PC-9 (cell line): ENCODE results near the gene TGM1. TPM values are rescaled to one million over a fixed set of nuclear protein-coding genes. Genes with fewer than 3 reads are reported as not detected.

Source experiments
- BruUV-seq: library from RNA; stranded (reverse); fragments of 400-500 nt; replicated peaks from 2 replicates; lab custom pipeline; 2021; lab: Mats Ljungman, UMichigan
- CTCF ChIA-PET: fragments of 300-600 bp; sonication (Branson Sonifier 250); formaldehyde crosslinking; loops from one replicate; lab custom pipeline; 2022; ENCODE audit warnings: antibody characterized with exemption; lab: Charles Lee
- POLR2A ChIA-PET: fragments of 300-600 bp; sonication (Branson Sonifier 250); formaldehyde crosslinking; loops from one replicate; lab custom pipeline; 2022; ENCODE audit warnings: antibody characterized with exemption; ENCODE audit not compliant: unreplicated experiment; lab: Charles Lee
- DNase-seq, 2 experiments: peaks; one replicate each; pipeline versions ENCODE4 v3.0.0 to v3.0.0-alpha.2; 2015 to 2022; ENCODE audit warnings: mixed read lengths in 1 of 2
- H2AFZ ChIP-seq: fragments of 200-600 bp; sonication (generic); 2 replicates; pipeline ENCODE4 v1.8.1; 2017; ENCODE audit warnings: antibody characterized with exemption
- H3F3A ChIP-seq: fragments of 200-600 bp; sonication (generic); 2 replicates; pipeline ENCODE4 v1.8.1; 2017; ENCODE audit warnings: antibody characterized with exemption, mild to moderate bottlenecking, low read depth; ENCODE audit not compliant: insufficient read depth
- H3K27ac ChIP-seq: fragments of 200-600 bp; sonication (generic); 2 replicates; pipeline ENCODE4 v1.6.1; 2016; ENCODE audit warnings: mixed run types
- H3K27me3 ChIP-seq: fragments of 200-600 bp; sonication (generic); 2 replicates; pipeline ENCODE4 v1.6.1; 2016; ENCODE audit warnings: low read depth, mixed run types; ENCODE audit not compliant: insufficient read depth
- H3K36me3 ChIP-seq: fragments of 200-600 bp; sonication (generic); 2 replicates; pipeline ENCODE4 v1.6.1; 2016; ENCODE audit warnings: low read depth, mixed run types
- H3K4me1 ChIP-seq: fragments of 200-600 bp; sonication (generic); replicated peaks from 2 replicates; pipeline ENCODE4 v1.6.1; 2016; ENCODE audit warnings: mixed run types; ENCODE audit not compliant: insufficient read depth
- H3K4me2 ChIP-seq: fragments of 200-600 bp; sonication (generic); 2 replicates; pipeline ENCODE4 v1.6.1; 2017; ENCODE audit warnings: mixed run types
- H3K4me3 ChIP-seq: fragments of 200-600 bp; sonication (generic); 2 replicates; pipeline ENCODE4 v1.6.1; 2016; ENCODE audit warnings: mixed run types
- H3K79me2 ChIP-seq: fragments of 200-600 bp; sonication (generic); 2 replicates; pipeline ENCODE4 v1.6.1; 2017; ENCODE audit warnings: low read depth, mixed run types
- H3K9me2 ChIP-seq: fragments of 200-600 bp; sonication (generic); 2 replicates; pipeline ENCODE4 v1.8.1; 2017; ENCODE audit warnings: mild to moderate bottlenecking; ENCODE audit not compliant: insufficient read depth
- H3K9me3 ChIP-seq: fragments of 200-600 bp; sonication (generic); 2 replicates; pipeline ENCODE4 v1.8.1; 2016; ENCODE audit warnings: low read depth; ENCODE audit not compliant: insufficient read depth
- H4K20me1 ChIP-seq: fragments of 200-600 bp; sonication (generic); 2 replicates; pipeline ENCODE4 v1.8.1; 2017; ENCODE audit not compliant: insufficient read depth
- EZH2 ChIP-seq: fragments of 200-600 bp; sonication (generic); IDR thresholded peaks from 2 replicates; pipeline ENCODE4 v1.8.0; 2017; ENCODE audit warnings: antibody characterized with exemption, low read depth
- intact Hi-C: fragments of 100-400 bp; cut with micrococcal nuclease; formaldehyde crosslinking; loops from one replicate; pipeline ENCODE4 v1.10.0; 2022; ENCODE audit not compliant: unreplicated experiment
- total RNA-seq: library from RNA; stranded (reverse); gene quantifications from 2 replicates; pipeline ENCODE4 v1.2.3, GENCODE V29; 2021
- TF ChIP-seq, protein P1 (sequence below): fragments of 200-600 bp; sonication (generic); conservative IDR thresholded peaks from 2 replicates; pipeline ENCODE4 v1.6.1; 2017; ENCODE audit warnings: mixed run types, antibody characterized with exemption, mild to moderate bottlenecking, moderate library complexity

The TGM1 gene
- total RNA-seq, 1 experiment from 2014 or later, result 7.2 TPM

GRCh38 chr14:24277071-24277470, 14.1 kb upstream of the TGM1 start:
- H3K4me3 ChIP-seq, result no peak overlapping the region
- no peak for TF ChIP-seq EZH2
- TF ChIP-seq, protein P1, sequence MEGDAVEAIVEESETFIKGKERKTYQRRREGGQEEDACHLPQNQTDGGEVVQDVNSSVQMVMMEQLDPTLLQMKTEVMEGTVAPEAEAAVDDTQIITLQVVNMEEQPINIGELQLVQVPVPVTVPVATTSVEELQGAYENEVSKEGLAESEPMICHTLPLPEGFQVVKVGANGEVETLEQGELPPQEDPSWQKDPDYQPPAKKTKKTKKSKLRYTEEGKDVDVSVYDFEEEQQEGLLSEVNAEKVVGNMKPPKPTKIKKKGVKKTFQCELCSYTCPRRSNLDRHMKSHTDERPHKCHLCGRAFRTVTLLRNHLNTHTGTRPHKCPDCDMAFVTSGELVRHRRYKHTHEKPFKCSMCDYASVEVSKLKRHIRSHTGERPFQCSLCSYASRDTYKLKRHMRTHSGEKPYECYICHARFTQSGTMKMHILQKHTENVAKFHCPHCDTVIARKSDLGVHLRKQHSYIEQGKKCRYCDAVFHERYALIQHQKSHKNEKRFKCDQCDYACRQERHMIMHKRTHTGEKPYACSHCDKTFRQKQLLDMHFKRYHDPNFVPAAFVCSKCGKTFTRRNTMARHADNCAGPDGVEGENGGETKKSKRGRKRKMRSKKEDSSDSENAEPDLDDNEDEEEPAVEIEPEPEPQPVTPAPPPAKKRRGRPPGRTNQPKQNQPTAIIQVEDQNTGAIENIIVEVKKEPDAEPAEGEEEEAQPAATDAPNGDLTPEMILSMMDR, result no peak

GRCh38 chr14:24274101-24274543, 11.1 kb upstream of the TGM1 start:
- Histone ChIP-seq H3K36me3 (no peaks in the 10 kb centered on the region), H3K27me3 (no peaks in the 10 kb centered on the region), H3K27ac (peak overlapping the region; percentile 75), H3K4me3 (no peak overlapping the region), H3K9me2 (no peaks in the 10 kb centered on the region), H3K9me3 (no peaks in the 10 kb centered on the region), H3K4me2 (peak overlapping the region; percentile 55), H3F3A (peaks cover 25% of the 10 kb centered on the region), H2AFZ (no peak overlapping the region), H4K20me1 (no peaks in the 10 kb centered on the region), H3K79me2 (no peaks in the 10 kb centered on the region), H3K4me1 (peaks cover 24% of the 10 kb centered on the region)
- ChIA-PET CTCF (interaction anchor here (0.6 to 1.0 kb wide), 4 partner anchors 11 to 180 kb away, joined by 3 to 4 read pairs (median 4); partner anchors contain the start of genes PCK2, TGM1 and TINF2), POLR2A (no interaction called here)
- no TSS peak for BruUV-seq
- TF ChIP-seq EZH2, result no peak
- TF ChIP-seq, protein P1, result no peak
- peak; percentile 41 to 86 for DNase-seq
- intact Hi-C loops, result loop anchor here (2.0 kb wide), 1 partner anchor 31 kb away; the partner anchor contains the start of gene TINF2

More at GRCh38 chr14:24277071-24277470, 14.1 kb upstream of the TGM1 start:
- H3K79me2 ChIP-seq, result no peaks in the 10 kb centered on the region
- H3K27ac ChIP-seq, result no peak overlapping the region
- H3K9me3 ChIP-seq, result no peaks in the 10 kb centered on the region
- peaks cover 22% of the 10 kb centered on the region for H3K4me1 ChIP-seq
- no peaks in the 10 kb centered on the region for H4K20me1 ChIP-seq
- intact Hi-C loops, result no loop called here
- H3K4me2 ChIP-seq, result no peak overlapping the region
- ChIA-PET POLR2A (no interaction called here), CTCF (no interaction called here)
- no peak for DNase-seq
- H3K9me2 ChIP-seq, result no peaks in the 10 kb centered on the region
- H3F3A ChIP-seq, result peaks cover 26% of the 10 kb centered on the region
- no peaks in the 10 kb centered on the region for H3K27me3 ChIP-seq
- H2AFZ ChIP-seq, result no peak overlapping the region
- no TSS peak for BruUV-seq
- H3K36me3 ChIP-seq, result no peaks in the 10 kb centered on the region

DNA sequence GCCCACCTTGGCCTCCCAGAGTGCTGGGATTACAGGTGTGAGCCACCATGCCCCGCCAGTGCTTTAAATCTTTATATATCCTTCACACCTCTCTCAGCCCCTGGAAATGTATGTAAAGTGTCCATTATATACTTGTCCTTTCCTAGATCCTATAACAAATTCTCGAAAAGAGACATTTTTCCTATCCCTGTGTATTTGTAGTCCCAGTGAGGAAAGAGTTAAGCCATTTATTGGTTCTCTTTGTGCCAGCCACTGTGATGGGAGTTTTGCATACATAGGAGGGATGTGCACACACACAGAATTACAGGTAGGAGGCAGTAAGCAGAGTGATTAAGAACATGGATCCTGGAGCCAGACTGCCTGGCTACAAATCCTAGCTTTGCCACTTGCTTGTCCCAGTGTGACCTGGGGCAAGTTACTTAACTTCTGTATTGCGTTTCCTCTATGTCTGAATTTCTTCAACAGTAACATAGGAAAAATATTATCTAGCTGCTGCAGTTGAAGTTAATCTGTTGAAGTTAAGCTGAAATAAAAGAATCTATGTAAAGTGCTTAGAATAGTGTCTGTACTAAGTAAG, 10.5 kb upstream of the TGM1 start:
- peak overlapping the region; percentile 55 for H3K4me2 ChIP-seq
- H2AFZ ChIP-seq, result no peak overlapping the region
- H3K4me3 ChIP-seq, result no peak overlapping the region
- H3K9me3 ChIP-seq, result no peaks in the 10 kb centered on the region
- no peaks in the 10 kb centered on the region for H3K36me3 ChIP-seq
- H3K27me3 ChIP-seq, result no peaks in the 10 kb centered on the region
- no peaks in the 10 kb centered on the region for H3K79me2 ChIP-seq
- ChIA-PET CTCF (interaction anchor here (0.8 to 1.0 kb wide), 2 partner anchors 10 to 31 kb away, joined by 3 to 4 read pairs; partner anchors contain the start of genes TGM1 and TINF2), POLR2A (no interaction called here)
- BruUV-seq, result no TSS peak
- H4K20me1 ChIP-seq, result no peaks in the 10 kb centered on the region
- H3K27ac ChIP-seq, result peak overlapping the region; percentile 75
- H3K4me1 ChIP-seq, result peaks cover 20% of the 10 kb centered on the region
- DNase-seq, result no peak
- peaks cover 19% of the 10 kb centered on the region for H3F3A ChIP-seq
- intact Hi-C loops, result no loop called here
- no peaks in the 10 kb centered on the region for H3K9me2 ChIP-seq
- no peak for TF ChIP-seq EZH2
- TF ChIP-seq, protein P1, result no peak
